Endothelial cell of umbilical vein (primary cell): Measurements from ENCODE around the gene SPATS2L. TPM values are rescaled to one million over a fixed set of nuclear protein-coding genes. Genes with fewer than 3 reads are reported as not detected.

ENCODE experiments used
- BruUV-seq: library from RNA; stranded (reverse); fragments of 400-500 nt; replicated peaks from 2 replicates; lab custom pipeline; 2021; lab: Mats Ljungman, UMichigan
- CTCF ChIA-PET: fragments of 300-600, 350-600 bp; sonication (Branson Sonifier 250); formaldehyde crosslinking; loops from one replicate; lab custom pipeline; 2021; ENCODE audit warnings: antibody characterized with exemption, inconsistent platforms; lab: Charles Lee
- POLR2A ChIA-PET: fragments of 300-600, 350-600 bp; sonication (Branson Sonifier 250); formaldehyde crosslinking; loops from one replicate; lab custom pipeline; 2021; ENCODE audit warnings: antibody characterized with exemption, inconsistent platforms; lab: Charles Lee
- DNase-seq: peaks from one replicate; pipeline ENCODE4 v3.0.0-alpha.2; 2011; ENCODE audit warnings: low read depth, low spot score
- FAIRE-seq: peaks from 2 replicates; lab custom pipeline; 2011; peaks lifted over from hg19 to GRCh38; lab: Jason Lieb, UNC
- H2AFZ ChIP-seq: 2 replicates; pipeline ENCODE4 v1.6.0; 2012; ENCODE audit warnings: low read depth, low read length, control low read depth, inconsistent platforms
- H3K27ac ChIP-seq: 2 replicates; pipeline ENCODE4 v1.5.1; 2011; ENCODE audit warnings: low read depth, mild to moderate bottlenecking, control low read depth, low read length, moderate library complexity; ENCODE audit not compliant: insufficient read depth
- H3K27me3 ChIP-seq, 2 experiments: 2 replicates each; pipeline versions ENCODE4 v1.6.0 to v1.6.1; 2011; ENCODE audit warnings: low read length in 2 of 2, mixed read lengths in 1 of 2; ENCODE audit not compliant: control insufficient read depth in 2 of 2, insufficient read depth in 2 of 2
- H3K36me3 ChIP-seq, 2 experiments: 2 replicates in 1 of 2; 3 replicates in 1 of 2; pipeline ENCODE4 v1.5.1; 2011; ENCODE audit warnings: low read length in 2 of 2, mild to moderate bottlenecking in 1 of 2, moderate library complexity in 1 of 2; ENCODE audit not compliant: control insufficient read depth in 2 of 2, insufficient read depth in 2 of 2; ENCODE audit errors: extremely low read depth in 1 of 2
- H3K4me1 ChIP-seq: 3 replicates; pipeline ENCODE4 v1.5.1; 2011; ENCODE audit warnings: mild to moderate bottlenecking, low read length; ENCODE audit not compliant: control insufficient read depth, insufficient read depth; ENCODE audit errors: extremely low read depth
- H3K4me2 ChIP-seq: 2 replicates; pipeline ENCODE4 v1.6.1; 2011; ENCODE audit warnings: low read length, control low read depth, mixed read lengths; ENCODE audit not compliant: insufficient read depth
- H3K4me3 ChIP-seq, 3 experiments: fragments of 200-600 bp in 1 of 3; sonication (generic), shearing (Covaris generic) in 1 of 3; replicated peaks in 1 of 3; 2 replicates each; pipeline ENCODE4 v1.5.1; 2011 to 2016; ENCODE audit warnings: control low read depth in 3 of 3, low read length in 3 of 3, mild to moderate bottlenecking in 2 of 3, inconsistent platforms in 1 of 3, low read depth in 1 of 3, moderate library complexity in 1 of 3; ENCODE audit not compliant: insufficient read depth in 1 of 3
- H3K79me2 ChIP-seq: 2 replicates; pipeline ENCODE4 v1.6.0; 2012; ENCODE audit warnings: low read length, inconsistent platforms; ENCODE audit not compliant: control insufficient read depth, insufficient read depth
- H3K9ac ChIP-seq: replicated peaks from 2 replicates; pipeline ENCODE3; 2011; ENCODE audit warnings: low read length, control low read depth; ENCODE audit not compliant: insufficient read depth; ENCODE audit errors: extremely low read depth
- H3K9me1 ChIP-seq: replicated peaks from 3 replicates; pipeline ENCODE4 v1.6.0; 2011; ENCODE audit warnings: mild to moderate bottlenecking, low read length; ENCODE audit not compliant: control insufficient read depth, insufficient read depth; ENCODE audit errors: extremely low read depth
- H3K9me3 ChIP-seq: replicated peaks from 2 replicates; pipeline ENCODE4 v1.5.1; 2012; ENCODE audit warnings: low read length, inconsistent platforms; ENCODE audit not compliant: control insufficient read depth, insufficient read depth
- H4K20me1 ChIP-seq: replicated peaks from 2 replicates; pipeline ENCODE3; 2011; ENCODE audit warnings: mild to moderate bottlenecking, low read length; ENCODE audit not compliant: control insufficient read depth, insufficient read depth; ENCODE audit errors: extremely low read depth
- EZH2 ChIP-seq: IDR thresholded peaks from 2 replicates; pipeline ENCODE4 v1.6.1; 2012; ENCODE audit warnings: borderline replicate concordance, low read depth, mild to moderate bottlenecking, moderate library complexity, low read length, inconsistent platforms; ENCODE audit not compliant: severe bottlenecking
- FOS ChIP-seq: IDR thresholded peaks from 2 replicates; pipeline ENCODE4 v1.6.1; 2011; ENCODE audit warnings: mild to moderate bottlenecking, low read length, moderate library complexity, borderline replicate concordance; ENCODE audit not compliant: insufficient read depth
- GATA2 ChIP-seq: IDR thresholded peaks from 2 replicates; pipeline ENCODE4 v1.7.0; 2011; ENCODE audit warnings: low read depth, mild to moderate bottlenecking, moderate library complexity, mixed read lengths, low read length; ENCODE audit not compliant: insufficient read length, insufficient read depth
- JUN ChIP-seq: IDR thresholded peaks from 2 replicates; pipeline ENCODE4 v1.6.1; 2011; ENCODE audit warnings: borderline replicate concordance, low read depth; ENCODE audit not compliant: insufficient read length, insufficient read depth
- MAX ChIP-seq: IDR thresholded peaks from 2 replicates; pipeline ENCODE4 v1.6.1; 2011; ENCODE audit not compliant: insufficient read depth, insufficient read length
- MYC ChIP-seq: IDR thresholded peaks from one replicate; pipeline ENCODE4 v1.6.1; 2011; ENCODE audit warnings: mild to moderate bottlenecking, low read depth, low read length
- POLR2A ChIP-seq: IDR thresholded peaks from 2 replicates; pipeline ENCODE4 v1.6.1; 2012; ENCODE audit warnings: low read depth, mild to moderate bottlenecking, control low read depth, low read length
- POLR2AphosphoS5 ChIP-seq: IDR thresholded peaks from 2 replicates; pipeline ENCODE4 v1.6.1; 2012; ENCODE audit warnings: low read depth, mild to moderate bottlenecking, control low read depth, low read length, moderate library complexity; ENCODE audit not compliant: insufficient read depth
- dilution Hi-C: fragments of 300-500 bp; cut with MboI; formaldehyde crosslinking; loops from one replicate; pipeline ENCODE4 v1.15.0; 2019; ENCODE audit warnings: low sequenced_read_pairs; ENCODE audit not compliant: extremely low pct_ligation_motif_present
- intact Hi-C: fragments of 100-400 bp; cut with micrococcal nuclease; formaldehyde crosslinking; loops from one replicate; pipeline ENCODE4 v1.10.0; 2022
- polyA plus RNA-seq, 4 experiments: library from polyadenylated mRNA; depleted of rRNA in 3 of 4; stranded (reverse) in 3 of 4; unstranded in 1 of 4; fragments of >200 nt; gene quantifications; 2 replicates each; pipeline versions ENCODE4 v1.2.1 to v1.2.3, GENCODE V29; 2011 to 2012; ENCODE audit warnings: missing spikeins in 1 of 4
- total RNA-seq: library from RNA; stranded (reverse); gene quantifications from 2 replicates; pipeline ENCODE4 v1.2.3, GENCODE V29; 2021
- TF ChIP-seq, protein P1 (sequence below), 2 donors: IDR thresholded peaks; 1 replicate in 1 of 2; 2 replicates in 1 of 2; pipeline ENCODE4 v1.5.1; 2011; ENCODE audit warnings: low read length in 2 of 2, mild to moderate bottlenecking in 2 of 2, moderate library complexity in 2 of 2, control low read depth in 1 of 2, inconsistent platforms in 1 of 2, low read depth in 1 of 2; ENCODE audit not compliant: insufficient read depth in 1 of 2; ENCODE audit errors: extremely low read depth in 1 of 2

The SPATS2L gene
- total and polyA plus RNA-seq, 2 donors (not counting 3 experiments of a cell fraction or from before 2014, with no cell fraction given) = 29.1 to 72.9 TPM

GRCh38 chr2:200451511-200451910, 145.0 kb downstream of the SPATS2L start:
- dilution Hi-C loops (no loop called here), intact Hi-C loops (no loop called here)
- H3K36me3 ChIP-seq = no peaks in the 10 kb centered on the region
- BruUV-seq = no TSS peak
- H3K9ac ChIP-seq = no peak overlapping the region
- no peak overlapping the region for H3K4me2 ChIP-seq
- FAIRE-seq (no peak), DNase-seq (no peak)
- ChIA-PET CTCF (no interaction called here), POLR2A (no interaction called here)
- no peaks in the 10 kb centered on the region for H3K9me3 ChIP-seq
- H3K9me1 ChIP-seq = no peaks in the 10 kb centered on the region
- no peaks in the 10 kb centered on the region for H3K27me3 ChIP-seq
- peaks cover 6% of the 10 kb centered on the region for H3K4me1 ChIP-seq
- no peaks in the 10 kb centered on the region for H4K20me1 ChIP-seq
- TF ChIP-seq POLR2A (no peak), FOS (no peak), JUN (no peak), POLR2AphosphoS5 (no peak), GATA2 (no peak), EZH2 (no peak), MAX (no peak), MYC (no peak)
- TF ChIP-seq, protein P1, sequence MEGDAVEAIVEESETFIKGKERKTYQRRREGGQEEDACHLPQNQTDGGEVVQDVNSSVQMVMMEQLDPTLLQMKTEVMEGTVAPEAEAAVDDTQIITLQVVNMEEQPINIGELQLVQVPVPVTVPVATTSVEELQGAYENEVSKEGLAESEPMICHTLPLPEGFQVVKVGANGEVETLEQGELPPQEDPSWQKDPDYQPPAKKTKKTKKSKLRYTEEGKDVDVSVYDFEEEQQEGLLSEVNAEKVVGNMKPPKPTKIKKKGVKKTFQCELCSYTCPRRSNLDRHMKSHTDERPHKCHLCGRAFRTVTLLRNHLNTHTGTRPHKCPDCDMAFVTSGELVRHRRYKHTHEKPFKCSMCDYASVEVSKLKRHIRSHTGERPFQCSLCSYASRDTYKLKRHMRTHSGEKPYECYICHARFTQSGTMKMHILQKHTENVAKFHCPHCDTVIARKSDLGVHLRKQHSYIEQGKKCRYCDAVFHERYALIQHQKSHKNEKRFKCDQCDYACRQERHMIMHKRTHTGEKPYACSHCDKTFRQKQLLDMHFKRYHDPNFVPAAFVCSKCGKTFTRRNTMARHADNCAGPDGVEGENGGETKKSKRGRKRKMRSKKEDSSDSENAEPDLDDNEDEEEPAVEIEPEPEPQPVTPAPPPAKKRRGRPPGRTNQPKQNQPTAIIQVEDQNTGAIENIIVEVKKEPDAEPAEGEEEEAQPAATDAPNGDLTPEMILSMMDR (IDR thresholded peaks at IDR 0.05; ENCODE audit: extremely low read depth in 1 of 2, insufficient read depth in 1 of 2, low read depth in 1 of 2, low read length in 2 of 2) = no peak
- H2AFZ ChIP-seq = no peak overlapping the region
- H3K79me2 ChIP-seq = no peaks in the 10 kb centered on the region
- H3K4me3 ChIP-seq = no peak overlapping the region
- no peak overlapping the region for H3K27ac ChIP-seq
